Endothelial cell of umbilical vein (primary cell): Measurements from ENCODE around the gene ZDHHC14. TPM values are rescaled to one million over a fixed set of nuclear protein-coding genes. Genes with fewer than 3 reads are reported as not detected.

Experiments used
- BruUV-seq: library from RNA; stranded (reverse); fragments of 400-500 nt; replicated peaks from 2 replicates; lab custom pipeline; 2021; lab: Mats Ljungman, UMichigan
- CTCF ChIA-PET: fragments of 300-600, 350-600 bp; sonication (Branson Sonifier 250); formaldehyde crosslinking; loops from one replicate; lab custom pipeline; 2021; ENCODE audit warnings: antibody characterized with exemption, inconsistent platforms; lab: Charles Lee
- POLR2A ChIA-PET: fragments of 300-600, 350-600 bp; sonication (Branson Sonifier 250); formaldehyde crosslinking; loops from one replicate; lab custom pipeline; 2021; ENCODE audit warnings: antibody characterized with exemption, inconsistent platforms; lab: Charles Lee
- DNase-seq: peaks from one replicate; pipeline ENCODE4 v3.0.0-alpha.2; 2011; ENCODE audit warnings: low read depth, low spot score
- FAIRE-seq: peaks from 2 replicates; lab custom pipeline; 2011; peaks lifted over from hg19 to GRCh38; lab: Jason Lieb, UNC
- H2AFZ ChIP-seq: 2 replicates; pipeline ENCODE4 v1.6.0; 2012; ENCODE audit warnings: low read depth, low read length, control low read depth, inconsistent platforms
- H3K27ac ChIP-seq: 2 replicates; pipeline ENCODE4 v1.5.1; 2011; ENCODE audit warnings: low read depth, mild to moderate bottlenecking, control low read depth, low read length, moderate library complexity; ENCODE audit not compliant: insufficient read depth
- H3K27me3 ChIP-seq, 2 experiments: 2 replicates each; pipeline versions ENCODE4 v1.6.0 to v1.6.1; 2011; ENCODE audit warnings: low read length in 2 of 2, mixed read lengths in 1 of 2; ENCODE audit not compliant: control insufficient read depth in 2 of 2, insufficient read depth in 2 of 2
- H3K36me3 ChIP-seq, 2 experiments: 2 replicates in 1 of 2; 3 replicates in 1 of 2; pipeline ENCODE4 v1.5.1; 2011; ENCODE audit warnings: low read length in 2 of 2, mild to moderate bottlenecking in 1 of 2, moderate library complexity in 1 of 2; ENCODE audit not compliant: control insufficient read depth in 2 of 2, insufficient read depth in 2 of 2; ENCODE audit errors: extremely low read depth in 1 of 2
- H3K4me1 ChIP-seq: 3 replicates; pipeline ENCODE4 v1.5.1; 2011; ENCODE audit warnings: mild to moderate bottlenecking, low read length; ENCODE audit not compliant: control insufficient read depth, insufficient read depth; ENCODE audit errors: extremely low read depth
- H3K4me2 ChIP-seq: 2 replicates; pipeline ENCODE4 v1.6.1; 2011; ENCODE audit warnings: low read length, control low read depth, mixed read lengths; ENCODE audit not compliant: insufficient read depth
- H3K4me3 ChIP-seq, 3 experiments: fragments of 200-600 bp in 1 of 3; sonication (generic), shearing (Covaris generic) in 1 of 3; replicated peaks in 1 of 3; 2 replicates each; pipeline ENCODE4 v1.5.1; 2011 to 2016; ENCODE audit warnings: control low read depth in 3 of 3, low read length in 3 of 3, mild to moderate bottlenecking in 2 of 3, inconsistent platforms in 1 of 3, low read depth in 1 of 3, moderate library complexity in 1 of 3; ENCODE audit not compliant: insufficient read depth in 1 of 3
- H3K79me2 ChIP-seq: 2 replicates; pipeline ENCODE4 v1.6.0; 2012; ENCODE audit warnings: low read length, inconsistent platforms; ENCODE audit not compliant: control insufficient read depth, insufficient read depth
- H3K9ac ChIP-seq: replicated peaks from 2 replicates; pipeline ENCODE3; 2011; ENCODE audit warnings: low read length, control low read depth; ENCODE audit not compliant: insufficient read depth; ENCODE audit errors: extremely low read depth
- H3K9me1 ChIP-seq: replicated peaks from 3 replicates; pipeline ENCODE4 v1.6.0; 2011; ENCODE audit warnings: mild to moderate bottlenecking, low read length; ENCODE audit not compliant: control insufficient read depth, insufficient read depth; ENCODE audit errors: extremely low read depth
- H3K9me3 ChIP-seq: replicated peaks from 2 replicates; pipeline ENCODE4 v1.5.1; 2012; ENCODE audit warnings: low read length, inconsistent platforms; ENCODE audit not compliant: control insufficient read depth, insufficient read depth
- H4K20me1 ChIP-seq: replicated peaks from 2 replicates; pipeline ENCODE3; 2011; ENCODE audit warnings: mild to moderate bottlenecking, low read length; ENCODE audit not compliant: control insufficient read depth, insufficient read depth; ENCODE audit errors: extremely low read depth
- CTCF ChIP-seq, 2 donors: IDR thresholded peaks; 1 replicate in 1 of 2; 2 replicates in 1 of 2; pipeline ENCODE4 v1.5.1; 2011; ENCODE audit warnings: low read length in 2 of 2, mild to moderate bottlenecking in 2 of 2, moderate library complexity in 2 of 2, control low read depth in 1 of 2, inconsistent platforms in 1 of 2, low read depth in 1 of 2; ENCODE audit not compliant: insufficient read depth in 1 of 2; ENCODE audit errors: extremely low read depth in 1 of 2
- EZH2 ChIP-seq: IDR thresholded peaks from 2 replicates; pipeline ENCODE4 v1.6.1; 2012; ENCODE audit warnings: borderline replicate concordance, low read depth, mild to moderate bottlenecking, moderate library complexity, low read length, inconsistent platforms; ENCODE audit not compliant: severe bottlenecking
- FOS ChIP-seq: IDR thresholded peaks from 2 replicates; pipeline ENCODE4 v1.6.1; 2011; ENCODE audit warnings: mild to moderate bottlenecking, low read length, moderate library complexity, borderline replicate concordance; ENCODE audit not compliant: insufficient read depth
- GATA2 ChIP-seq: IDR thresholded peaks from 2 replicates; pipeline ENCODE4 v1.7.0; 2011; ENCODE audit warnings: low read depth, mild to moderate bottlenecking, moderate library complexity, mixed read lengths, low read length; ENCODE audit not compliant: insufficient read length, insufficient read depth
- JUN ChIP-seq: IDR thresholded peaks from 2 replicates; pipeline ENCODE4 v1.6.1; 2011; ENCODE audit warnings: borderline replicate concordance, low read depth; ENCODE audit not compliant: insufficient read length, insufficient read depth
- MAX ChIP-seq: IDR thresholded peaks from 2 replicates; pipeline ENCODE4 v1.6.1; 2011; ENCODE audit not compliant: insufficient read depth, insufficient read length
- MYC ChIP-seq: IDR thresholded peaks from one replicate; pipeline ENCODE4 v1.6.1; 2011; ENCODE audit warnings: mild to moderate bottlenecking, low read depth, low read length
- POLR2A ChIP-seq: IDR thresholded peaks from 2 replicates; pipeline ENCODE4 v1.6.1; 2012; ENCODE audit warnings: low read depth, mild to moderate bottlenecking, control low read depth, low read length
- POLR2AphosphoS5 ChIP-seq: IDR thresholded peaks from 2 replicates; pipeline ENCODE4 v1.6.1; 2012; ENCODE audit warnings: low read depth, mild to moderate bottlenecking, control low read depth, low read length, moderate library complexity; ENCODE audit not compliant: insufficient read depth
- dilution Hi-C: fragments of 300-500 bp; cut with MboI; formaldehyde crosslinking; loops from one replicate; pipeline ENCODE4 v1.15.0; 2019; ENCODE audit warnings: low sequenced_read_pairs; ENCODE audit not compliant: extremely low pct_ligation_motif_present
- intact Hi-C: fragments of 100-400 bp; cut with micrococcal nuclease; formaldehyde crosslinking; loops from one replicate; pipeline ENCODE4 v1.10.0; 2022
- polyA plus RNA-seq, 4 experiments: library from polyadenylated mRNA; depleted of rRNA in 3 of 4; stranded (reverse) in 3 of 4; unstranded in 1 of 4; fragments of >200 nt; gene quantifications; 2 replicates each; pipeline versions ENCODE4 v1.2.1 to v1.2.3, GENCODE V29; 2011 to 2012; ENCODE audit warnings: missing spikeins in 1 of 4
- total RNA-seq: library from RNA; stranded (reverse); gene quantifications from 2 replicates; pipeline ENCODE4 v1.2.3, GENCODE V29; 2021

Gene ZDHHC14
- total and polyA plus RNA-seq, 2 donors (not counting 3 experiments of a cell fraction or from before 2014, with no cell fraction given): 23.0 to 25.6 TPM

GRCh38 chr6:157635388-157636244 is 254.6 kb downstream of the ZDHHC14 start:
- CTCF ChIA-PET: interaction anchor here (1.7 kb wide), 1 partner anchor 13 kb away, joined by 3 read pairs; no protein-coding TSS in a partner anchor
- intact Hi-C loops: no loop called here
- FAIRE-seq: no peak

More at GRCh38 chr6:157635388-157636244, 254.6 kb downstream of the ZDHHC14 start:
- H4K20me1 ChIP-seq: no peaks in the 10 kb centered on the region
- H3K4me3 ChIP-seq: no peak overlapping the region
- BruUV-seq: no TSS peak
- no peak overlapping the region for H3K27ac ChIP-seq
- DNase-seq: no peak
- H3K4me1 ChIP-seq: peaks cover 18% of the 10 kb centered on the region
- TF ChIP-seq MYC (no peak), FOS (no peak), CTCF (IDR thresholded peaks at IDR 0.05; ENCODE audit: extremely low read depth in 1 of 2, insufficient read depth in 1 of 2, low read depth in 1 of 2, low read length in 2 of 2) (no peak), JUN (no peak), POLR2AphosphoS5 (no peak), GATA2 (no peak), MAX (no peak), EZH2 (no peak), POLR2A (no peak)
- H3K9me3 ChIP-seq: no peaks in the 10 kb centered on the region
- no peak overlapping the region for H3K9ac ChIP-seq
- no peak overlapping the region for H3K4me2 ChIP-seq
- H3K79me2 ChIP-seq: no peaks in the 10 kb centered on the region
- H2AFZ ChIP-seq: no peak overlapping the region
- no peaks in the 10 kb centered on the region for H3K36me3 ChIP-seq
- POLR2A ChIA-PET: no interaction called here
- H3K9me1 ChIP-seq: no peaks in the 10 kb centered on the region
- dilution Hi-C loops: no loop called here
- no peaks in the 10 kb centered on the region for H3K27me3 ChIP-seq
